ENCODE data around the gene FGGY. TPM values are rescaled to one million over a fixed set of nuclear protein-coding genes. Genes with fewer than 3 reads are reported as not detected.

The FGGY gene
- total RNA-seq, 2 donors from 2014 or later: 14.6 to 24.7 TPM

- DNase-seq (ENCODE audit: low spot score): no peak
- intact Hi-C loops (cut with DNase I): no loop called here
Observed at GRCh38 chr1:59670662-59671061, 373.8 kb downstream of the FGGY start.

GRCh38 chr1:59671066-59671952 is 374.4 kb downstream of the FGGY start:
- intact Hi-C loops (cut with DNase I): no loop called here
- no peak for DNase-seq (ENCODE audit: low spot score)

GRCh38 chr1:59671953-59672305 is 375.0 kb downstream of the FGGY start:
- intact Hi-C loops (cut with DNase I): no loop called here
- DNase-seq (ENCODE audit: low spot score): no peak

GRCh38 chr1:59672851-59673572 is 376.1 kb downstream of the FGGY start:
- intact Hi-C loops (cut with DNase I): no loop called here
- DNase-seq (ENCODE audit: low spot score): no peak

GRCh38 chr1:59673573-59674450 is 376.9 kb downstream of the FGGY start:
- DNase-seq (ENCODE audit: low spot score): no peak

GRCh38 chr1:59674595-59674994 is 377.7 kb downstream of the FGGY start:
- intact Hi-C loops (cut with DNase I): no loop called here
- DNase-seq (ENCODE audit: low spot score): no peak

More at GRCh38 chr1:59673573-59674450, 376.9 kb downstream of the FGGY start:
- intact Hi-C loops (cut with DNase I): no loop called here

- no peak for DNase-seq (ENCODE audit: low spot score)
- intact Hi-C loops (cut with DNase I): no loop called here
Observed at GRCh38 chr1:59675936-59676335, 379.0 kb downstream of the FGGY start.

- intact Hi-C loops (cut with DNase I): no loop called here
- DNase-seq (ENCODE audit: low spot score): no peak
Observed at GRCh38 chr1:59678040-59678439, 381.1 kb downstream of the FGGY start.

GRCh38 chr1:59678493-59679228 is 381.8 kb downstream of the FGGY start:
- no peak for DNase-seq (ENCODE audit: low spot score)
- intact Hi-C loops (cut with DNase I): no loop called here

- intact Hi-C loops (cut with DNase I): no loop called here
- DNase-seq (ENCODE audit: low spot score): no peak
Observed at GRCh38 chr1:59680044-59680443, 383.1 kb downstream of the FGGY start.

GRCh38 chr1:59682396-59683080 is 385.6 kb downstream of the FGGY start:
- no peak for DNase-seq (ENCODE audit: low spot score)
- intact Hi-C loops (cut with DNase I): no loop called here

GRCh38 chr1:59683197-59683596 is 386.3 kb downstream of the FGGY start:
- DNase-seq (ENCODE audit: low spot score): no peak
- intact Hi-C loops (cut with DNase I): no loop called here

- intact Hi-C loops (cut with DNase I): no loop called here
- no peak for DNase-seq (ENCODE audit: low spot score)
Observed at GRCh38 chr1:59684698-59685097, 387.8 kb downstream of the FGGY start.

- intact Hi-C loops (cut with DNase I): no loop called here
- DNase-seq (ENCODE audit: low spot score): no peak
Observed at GRCh38 chr1:59685101-59685500, 388.2 kb downstream of the FGGY start.

- intact Hi-C loops (cut with DNase I): no loop called here
- no peak for DNase-seq (ENCODE audit: low spot score)
Observed at GRCh38 chr1:59685666-59686065, 388.8 kb downstream of the FGGY start.

GRCh38 chr1:59686170-59686569 is 389.3 kb downstream of the FGGY start:
- intact Hi-C loops (cut with DNase I): no loop called here
- DNase-seq (ENCODE audit: low spot score): no peak

GRCh38 chr1:59686574-59686973 is 389.7 kb downstream of the FGGY start:
- intact Hi-C loops (cut with DNase I): no loop called here
- no peak for DNase-seq (ENCODE audit: low spot score)

- intact Hi-C loops (cut with DNase I): no loop called here
- no peak for DNase-seq (ENCODE audit: low spot score)
Observed at GRCh38 chr1:59687081-59687480, 390.2 kb downstream of the FGGY start.

- intact Hi-C loops (cut with DNase I): no loop called here
- no peak for DNase-seq (ENCODE audit: low spot score)
Observed at GRCh38 chr1:59688976-59689375, 392.1 kb downstream of the FGGY start.
